KMS-11 (cell line): Measurements from ENCODE around the gene KIF6.

Experiments
- H2AFZ ChIP-seq: fragments of 200-600 bp; sonication (generic); 2 replicates; pipeline ENCODE4 v1.6.1; 2016; ENCODE audit warnings: antibody characterized with exemption, mixed run types, low read depth
- H3K27ac ChIP-seq: fragments of 200-600 bp; sonication (generic); 2 replicates; pipeline ENCODE4 v1.6.1; 2016; ENCODE audit warnings: mild to moderate bottlenecking, mixed run types
- H3K27me3 ChIP-seq: fragments of 200-600 bp; sonication (generic); 2 replicates; pipeline ENCODE4 v1.6.1; 2017; ENCODE audit warnings: mild to moderate bottlenecking, low read depth, mixed run types, moderate library complexity; ENCODE audit not compliant: insufficient read depth
- H3K36me3 ChIP-seq: fragments of 200-600 bp; sonication (generic); 2 replicates; pipeline ENCODE4 v1.6.1; 2017; ENCODE audit warnings: mild to moderate bottlenecking, mixed run types; ENCODE audit not compliant: insufficient read depth
- H3K4me1 ChIP-seq: fragments of 200-600 bp; sonication (generic); 2 replicates; pipeline ENCODE4 v1.6.1; 2016; ENCODE audit warnings: mild to moderate bottlenecking, low read depth, mixed run types; ENCODE audit not compliant: poor library complexity, severe bottlenecking
- H3K4me2 ChIP-seq: fragments of 200-600 bp; sonication (generic); 2 replicates; pipeline ENCODE4 v1.7.0; 2016; ENCODE audit warnings: mild to moderate bottlenecking, mixed run types
- H3K4me3 ChIP-seq: fragments of 200-600 bp; sonication (generic); IDR thresholded peaks from 2 replicates; pipeline ENCODE4 v1.6.1; 2017; ENCODE audit warnings: low read depth, low read length, mixed read lengths; ENCODE audit not compliant: insufficient read depth
- H3K79me2 ChIP-seq: fragments of 200-600 bp; sonication (generic); 2 replicates; pipeline ENCODE4 v1.6.1; 2016; ENCODE audit warnings: low read depth, mixed run types; ENCODE audit not compliant: insufficient read depth
- H3K9ac ChIP-seq: fragments of 200-600 bp; sonication (generic); 2 replicates; pipeline ENCODE4 v1.6.1; 2016; ENCODE audit warnings: mild to moderate bottlenecking, mixed run types
- H4K20me1 ChIP-seq: fragments of 200-600 bp; sonication (generic); 2 replicates; pipeline ENCODE4 v1.6.1; 2016; ENCODE audit warnings: mild to moderate bottlenecking, mixed run types; ENCODE audit not compliant: insufficient read depth
- CTCF ChIP-seq: fragments of 200-600 bp; sonication (generic); conservative IDR thresholded peaks from 2 replicates; pipeline ENCODE4 v1.6.1; 2017; ENCODE audit warnings: low read depth, mild to moderate bottlenecking, antibody characterized with exemption, low read length, moderate library complexity, mixed read lengths

The KIF6 gene

DNA sequence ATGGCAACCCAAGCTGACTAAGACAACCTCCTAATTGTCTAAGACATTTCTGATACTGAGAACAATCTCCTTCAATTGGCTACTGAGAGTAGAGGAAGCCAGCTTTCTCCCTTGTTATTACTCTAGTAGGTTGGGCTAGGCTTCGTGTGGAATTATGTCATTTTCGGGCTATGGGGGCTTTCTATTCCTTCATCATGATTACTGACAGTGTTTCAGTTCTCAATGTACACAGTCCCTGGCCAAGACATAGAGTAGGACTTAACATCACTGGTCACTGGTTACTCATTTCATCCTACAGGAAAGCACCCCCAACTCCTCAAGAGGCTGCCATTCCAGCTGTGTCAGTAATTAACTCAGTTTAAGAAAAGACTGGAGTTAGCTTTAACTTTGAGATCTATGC, 100.0 kb downstream of the KIF6 start:
- Histone ChIP-seq H4K20me1 (no peaks in the 10 kb centered on the region), H3K4me1 (no peaks in the 10 kb centered on the region), H3K27ac (no peak overlapping the region), H3K36me3 (no peaks in the 10 kb centered on the region), H3K27me3 (no peaks in the 10 kb centered on the region), H2AFZ (no peak overlapping the region), H3K4me2 (no peak overlapping the region), H3K9ac (no peak overlapping the region), H3K79me2 (no peaks in the 10 kb centered on the region), H3K4me3 (no peak overlapping the region)
- TF ChIP-seq CTCF: no peak

- no peak overlapping the region for H3K4me3 ChIP-seq
- H3K4me1 ChIP-seq: no peaks in the 10 kb centered on the region
- H3K36me3 ChIP-seq: no peaks in the 10 kb centered on the region
- no peak overlapping the region for H3K4me2 ChIP-seq
- no peaks in the 10 kb centered on the region for H4K20me1 ChIP-seq
- H3K27me3 ChIP-seq: no peaks in the 10 kb centered on the region
- H3K27ac ChIP-seq: no peak overlapping the region
- no peak overlapping the region for H3K9ac ChIP-seq
- TF ChIP-seq CTCF: no peak
- no peaks in the 10 kb centered on the region for H3K79me2 ChIP-seq
- no peak overlapping the region for H2AFZ ChIP-seq
These were observed 101.5 kb downstream of the KIF6 start for GRCh38 chr6:39623750-39624149.

- Histone ChIP-seq H2AFZ (no peak overlapping the region), H3K27me3 (no peaks in the 10 kb centered on the region), H4K20me1 (no peaks in the 10 kb centered on the region), H3K4me2 (no peak overlapping the region), H3K4me3 (no peak overlapping the region), H3K9ac (no peak overlapping the region), H3K4me1 (no peaks in the 10 kb centered on the region), H3K27ac (no peak overlapping the region), H3K79me2 (no peaks in the 10 kb centered on the region), H3K36me3 (no peaks in the 10 kb centered on the region)
- TF ChIP-seq CTCF: no peak
These were observed 107.7 kb downstream of the KIF6 start for GRCh38 chr6:39617520-39617919.

- no peak overlapping the region for H3K4me2 ChIP-seq
- TF ChIP-seq CTCF: no peak
- H3K9ac ChIP-seq: no peak overlapping the region
- no peaks in the 10 kb centered on the region for H3K79me2 ChIP-seq
- H3K36me3 ChIP-seq: no peaks in the 10 kb centered on the region
- H3K4me3 ChIP-seq: no peak overlapping the region
- H3K27me3 ChIP-seq: no peaks in the 10 kb centered on the region
- no peak overlapping the region for H3K27ac ChIP-seq
- H4K20me1 ChIP-seq: no peaks in the 10 kb centered on the region
- no peak overlapping the region for H2AFZ ChIP-seq
- no peaks in the 10 kb centered on the region for H3K4me1 ChIP-seq
These were observed 108.2 kb downstream of the KIF6 start for GRCh38 chr6:39617026-39617425.

- no peak overlapping the region for H3K9ac ChIP-seq
- no peaks in the 10 kb centered on the region for H3K79me2 ChIP-seq
- no peaks in the 10 kb centered on the region for H3K27me3 ChIP-seq
- no peaks in the 10 kb centered on the region for H4K20me1 ChIP-seq
- H3K36me3 ChIP-seq: no peaks in the 10 kb centered on the region
- no peaks in the 10 kb centered on the region for H3K4me1 ChIP-seq
- no peak overlapping the region for H3K4me2 ChIP-seq
- no peak overlapping the region for H3K4me3 ChIP-seq
- no peak overlapping the region for H2AFZ ChIP-seq
- H3K27ac ChIP-seq: no peak overlapping the region
- TF ChIP-seq CTCF: no peak
These were observed 109.6 kb downstream of the KIF6 start for GRCh38 chr6:39615622-39616021.
